HG03060 (cell line): ENCODE measurements around the gene SH3YL1.
"Not testable (repeated sequence)": the region's sequence is repeated elsewhere in the genome, so short reads cannot be mapped to it uniquely, and the experiment has no call there.

ENCODE experiments used
- ATAC-seq: cut with Tn5 transposase; IDR thresholded peaks from one replicate; pipeline ENCODE4 v1.9.1; 2021; ENCODE audit warnings: low read depth, moderate number of reproducible peaks; ENCODE audit not compliant: unreplicated experiment

The SH3YL1 gene

DNA sequence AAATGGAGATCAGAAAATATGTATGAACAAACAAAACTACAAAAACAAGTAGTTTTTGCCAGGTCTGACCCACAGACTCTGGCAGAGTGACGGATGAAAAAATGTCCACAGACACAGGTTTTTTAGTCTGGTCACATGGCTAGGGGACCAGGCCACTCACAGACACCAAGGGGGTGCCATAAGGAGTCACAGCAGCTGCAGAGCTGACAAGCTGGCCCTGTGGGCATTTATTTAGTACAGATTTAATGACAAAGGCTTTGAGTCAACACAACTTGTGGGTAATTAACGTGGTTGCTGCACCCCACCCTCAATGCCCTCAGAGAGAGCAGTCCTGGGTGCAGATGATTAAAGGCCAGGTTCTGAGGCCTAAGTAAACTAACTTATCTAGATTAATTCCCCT, 76.0 kb downstream of the SH3YL1 start:
- ATAC-seq, result no peak

DNA sequence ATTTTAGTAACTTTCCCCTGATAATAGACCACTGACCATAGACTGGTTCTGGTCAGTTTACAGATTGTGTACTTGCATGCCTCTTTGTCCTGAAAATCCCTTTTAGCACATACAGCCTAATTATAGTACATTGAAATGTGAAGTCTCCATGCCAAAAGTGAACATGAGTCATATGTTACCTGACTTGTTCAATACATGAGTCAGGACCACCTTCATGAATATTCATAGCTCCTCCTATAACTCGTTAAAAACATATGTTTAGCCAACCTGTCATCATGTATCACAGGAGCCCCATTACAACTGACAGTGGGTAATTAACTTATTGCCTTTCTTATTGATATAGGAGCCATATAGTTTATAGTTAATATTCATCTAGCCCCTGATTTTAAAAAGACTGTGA, 78.6 kb downstream of the SH3YL1 start:
- ATAC-seq, result no peak

GRCh38 chr2:184695-185094, 79.1 kb downstream of the SH3YL1 start:
- ATAC-seq, result no peak

GRCh38 chr2:182509-183122, 81.2 kb downstream of the SH3YL1 start:
- no peak for ATAC-seq

- ATAC-seq, result no peak
These were observed 83.5 kb downstream of the SH3YL1 start for GRCh38 chr2:180311-180710.

DNA sequence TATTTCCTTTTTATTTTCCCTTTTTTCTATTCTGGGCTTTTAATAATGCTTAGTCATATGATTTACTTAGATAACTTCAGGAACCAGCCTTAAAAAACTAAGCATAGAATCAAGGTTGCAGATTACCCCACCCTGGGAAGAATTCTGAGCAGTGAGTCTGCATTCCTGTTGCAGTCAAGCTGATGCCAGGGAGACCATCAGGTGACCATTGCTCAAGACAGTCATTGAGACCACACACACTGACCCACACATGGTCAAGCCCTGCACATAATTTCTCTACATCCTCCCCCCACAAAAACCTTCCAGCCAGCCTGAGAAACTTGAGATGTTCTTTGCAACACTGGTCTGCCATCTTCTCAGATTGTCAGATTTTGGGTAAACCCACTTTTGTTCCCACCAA, 83.9 kb downstream of the SH3YL1 start:
- ATAC-seq, result no peak

DNA sequence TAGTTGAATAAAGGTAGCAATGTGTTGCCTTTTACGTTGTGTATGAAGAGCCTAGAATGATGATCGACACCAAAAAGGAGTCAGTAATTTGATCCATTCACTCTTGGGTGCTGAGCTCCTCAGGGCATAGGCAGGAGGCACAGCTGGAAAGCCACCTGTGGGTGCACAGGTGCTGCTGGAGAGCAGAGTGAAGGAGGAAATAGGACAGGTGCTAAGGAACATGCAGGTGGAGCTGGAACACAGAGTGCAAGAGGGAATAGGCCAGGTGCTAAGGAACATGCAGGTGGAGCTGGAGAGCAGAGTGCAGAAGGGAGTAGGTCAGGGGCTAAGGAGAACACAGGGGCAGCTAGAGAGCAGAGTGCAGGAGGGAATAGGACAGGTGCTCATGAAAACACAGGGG, 86.1 kb downstream of the SH3YL1 start:
- no peak for ATAC-seq

DNA sequence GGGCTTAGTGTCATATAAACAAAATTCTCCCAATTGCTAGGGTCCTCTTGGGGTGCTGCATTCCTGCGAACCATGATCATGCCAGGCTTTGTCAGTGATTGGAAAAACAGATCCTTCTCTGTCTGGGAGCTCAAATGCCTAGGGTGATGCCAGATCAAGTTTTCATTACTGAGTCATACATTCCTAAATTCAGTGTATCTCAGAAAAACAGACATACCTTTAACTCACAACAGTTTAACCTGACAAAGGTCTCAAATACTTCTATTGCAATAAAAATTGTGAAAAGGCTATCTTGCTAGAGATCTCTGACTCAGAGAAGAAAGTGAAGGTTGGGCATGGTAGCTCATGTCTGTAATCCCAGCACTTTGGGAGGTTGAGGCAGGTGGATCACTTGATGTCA, 86.9 kb downstream of the SH3YL1 start:
- no peak for ATAC-seq

GRCh38 chr2:175880-176820, 87.7 kb downstream of the SH3YL1 start:
- no peak for ATAC-seq

- no peak for ATAC-seq
These were observed 88.6 kb downstream of the SH3YL1 start for GRCh38 chr2:175161-175786.

GRCh38 chr2:172120-172519, 91.7 kb downstream of the SH3YL1 start:
- not testable (repeated sequence) for ATAC-seq

- no peak for ATAC-seq
These were observed 94.1 kb downstream of the SH3YL1 start for GRCh38 chr2:169741-170140.
